AG04450 (cell line): Measurements from ENCODE around the gene SKP1. TPM values are rescaled to one million over a fixed set of nuclear protein-coding genes. Genes with fewer than 3 reads are reported as not detected.

ENCODE experiments used
- CTCF ChIA-PET: fragments of 300-600, 350-600 bp; formaldehyde crosslinking; extraction: SDS; loops from one replicate; lab custom pipeline; 2022; ENCODE audit warnings: antibody characterized with exemption, inconsistent platforms; lab: Charles Lee
- POLR2A ChIA-PET: fragments of 350-600 bp; formaldehyde crosslinking; extraction: SDS; loops from one replicate; lab custom pipeline; 2021; ENCODE audit warnings: antibody characterized with exemption, inconsistent platforms; lab: Yijun Ruan, JAX
- DNase-seq: peaks from one replicate; pipeline ENCODE4 v3.0.0-alpha.2; 2011; ENCODE audit warnings: low read depth, low spot score
- H3K27ac ChIP-seq: one replicate; pipeline ENCODE4 v1.5.1; 2012; ENCODE audit warnings: low read depth, low read length, control low read depth
- H3K27me3 ChIP-seq: one replicate; pipeline ENCODE4 v1.6.0; 2012; ENCODE audit warnings: low read length; ENCODE audit not compliant: control insufficient read depth, insufficient read depth
- H3K4me3 ChIP-seq: 2 replicates; pipeline ENCODE4 v1.5.1; 2011; ENCODE audit warnings: mild to moderate bottlenecking, low read depth, low read length, control low read depth
- H3K9me3 ChIP-seq: 2 replicates; pipeline ENCODE4 v1.5.1; 2012; ENCODE audit warnings: low read length; ENCODE audit not compliant: control insufficient read depth, insufficient read depth
- polyA plus RNA-seq: library from polyadenylated mRNA; depleted of rRNA; stranded (reverse); fragments of >200 nt; gene quantifications from 2 replicates; pipeline ENCODE4 v1.2.3, GENCODE V29; 2011; rRNA removed
- small RNA-seq: library from RNA; depleted of rRNA; stranded (forward); fragments of <200 nt; gene quantifications from one replicate; pipeline ENCODE3, GENCODE V24; 2012; ENCODE audit warnings: low read depth; ENCODE audit not compliant: insufficient read length
- TF ChIP-seq, protein P1 (sequence below): IDR thresholded peaks from 2 replicates; pipeline ENCODE4 v1.5.1; 2011; ENCODE audit warnings: low read depth, low read length, control low read depth, inconsistent platforms

Gene SKP1
- polyA plus RNA-seq, 1 experiment, result 1,036 TPM

DNA sequence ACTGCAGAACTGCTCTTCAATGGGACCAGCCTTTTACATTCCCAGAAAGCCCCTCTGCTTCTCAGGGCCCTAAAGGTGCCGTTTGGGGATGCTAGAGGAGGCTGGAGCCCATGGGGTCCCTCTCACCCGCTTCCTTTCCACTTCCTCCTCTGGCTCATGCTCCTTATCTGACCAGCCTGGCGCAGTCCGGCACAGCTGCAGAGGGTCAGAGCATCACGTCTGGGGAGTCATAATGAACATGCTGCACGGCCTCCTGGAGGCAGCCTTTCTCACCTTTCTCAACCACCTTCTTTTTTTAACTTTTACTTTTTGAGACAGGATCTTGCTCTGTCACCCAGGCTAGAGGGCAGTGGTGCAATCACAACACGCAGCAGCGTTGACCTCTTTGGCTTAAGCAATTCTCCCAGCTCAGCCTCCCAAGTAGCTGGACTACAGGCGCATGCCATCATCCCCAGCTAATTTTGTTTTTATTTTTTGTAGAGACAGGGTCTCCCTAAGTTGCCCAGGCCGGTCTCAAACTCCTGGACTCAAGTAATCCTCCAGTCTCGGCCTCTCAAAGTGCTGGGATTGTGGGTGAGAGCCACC is 77.4 kb downstream of the SKP1 start:
- TF ChIP-seq, protein P1, sequence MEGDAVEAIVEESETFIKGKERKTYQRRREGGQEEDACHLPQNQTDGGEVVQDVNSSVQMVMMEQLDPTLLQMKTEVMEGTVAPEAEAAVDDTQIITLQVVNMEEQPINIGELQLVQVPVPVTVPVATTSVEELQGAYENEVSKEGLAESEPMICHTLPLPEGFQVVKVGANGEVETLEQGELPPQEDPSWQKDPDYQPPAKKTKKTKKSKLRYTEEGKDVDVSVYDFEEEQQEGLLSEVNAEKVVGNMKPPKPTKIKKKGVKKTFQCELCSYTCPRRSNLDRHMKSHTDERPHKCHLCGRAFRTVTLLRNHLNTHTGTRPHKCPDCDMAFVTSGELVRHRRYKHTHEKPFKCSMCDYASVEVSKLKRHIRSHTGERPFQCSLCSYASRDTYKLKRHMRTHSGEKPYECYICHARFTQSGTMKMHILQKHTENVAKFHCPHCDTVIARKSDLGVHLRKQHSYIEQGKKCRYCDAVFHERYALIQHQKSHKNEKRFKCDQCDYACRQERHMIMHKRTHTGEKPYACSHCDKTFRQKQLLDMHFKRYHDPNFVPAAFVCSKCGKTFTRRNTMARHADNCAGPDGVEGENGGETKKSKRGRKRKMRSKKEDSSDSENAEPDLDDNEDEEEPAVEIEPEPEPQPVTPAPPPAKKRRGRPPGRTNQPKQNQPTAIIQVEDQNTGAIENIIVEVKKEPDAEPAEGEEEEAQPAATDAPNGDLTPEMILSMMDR, result no peak
- DNase-seq, result no peak
- H3K9me3 ChIP-seq, result no peaks in the 10 kb centered on the region
- no peak overlapping the region for H3K4me3 ChIP-seq
- POLR2A ChIA-PET, result no interaction called here
- peaks cover 11% of the 10 kb centered on the region for H3K27me3 ChIP-seq
- CTCF ChIA-PET, result interaction anchor here (1.0 to 3.0 kb wide), 2 partner anchors 40 to 60 kb away, joined by 8 to 13 read pairs; no protein-coding TSS in a partner anchor
- H3K27ac ChIP-seq, result no peak overlapping the region

Small RNA genes within 50 kb of the gene (small RNA-seq; reads per million reads assigned to genes)
- gene MIR3661, result not detected

Other genes with a start within 250 kb of the SKP1 start
- 87.5 and 92.9 TPM in 2 replicates for gene C5orf15, start 208.3 kb downstream of the SKP1 start, polyA plus RNA-seq
- gene VDAC1, start 172.0 kb downstream of the SKP1 start, polyA plus RNA-seq, result 218 and 262 TPM in 2 replicates
- gene TCF7, start 62.3 kb downstream of the SKP1 start, polyA plus RNA-seq, result 2.1 and 2.7 TPM in 2 replicates
- gene PPP2CA, start 49.1 kb upstream of the SKP1 start, polyA plus RNA-seq, result 175 and 252 TPM in 2 replicates
- gene CDKL3, start 190.2 kb upstream of the SKP1 start, polyA plus RNA-seq, result 2.1 and 3.7 TPM in 2 replicates
- gene UBE2B, start 194.6 kb upstream of the SKP1 start, polyA plus RNA-seq, result 57.3 and 99.2 TPM in 2 replicates
- gene CDKN2AIPNL, start 234.9 kb upstream of the SKP1 start, polyA plus RNA-seq, result 16.7 and 20.8 TPM in 2 replicates